NT2/D1 (cell line): Measurements from ENCODE around the gene TBC1D9B.

Experiments
- DNase-seq: peaks from one replicate; pipeline ENCODE4 v3.0.0-alpha.2; 2011; ENCODE audit warnings: low read depth, low spot score
- H3K27me3 ChIP-seq: 2 replicates; pipeline ENCODE4 v1.6.0; 2011; ENCODE audit warnings: mild to moderate bottlenecking; ENCODE audit not compliant: insufficient read length, insufficient read depth
- H3K36me3 ChIP-seq: 2 replicates; pipeline ENCODE4 v1.6.1; 2011; ENCODE audit warnings: mild to moderate bottlenecking, low read length, mixed read lengths; ENCODE audit not compliant: insufficient read depth, insufficient read length
- H3K4me1 ChIP-seq: 2 replicates; pipeline ENCODE4 v1.5.1; 2011; ENCODE audit not compliant: insufficient read depth, insufficient read length
- H3K4me3 ChIP-seq: 2 replicates; pipeline ENCODE4 v1.5.1; 2011; ENCODE audit warnings: low read depth; ENCODE audit not compliant: insufficient read length
- H3K9ac ChIP-seq: 2 replicates; pipeline ENCODE4 v1.6.0; 2011; ENCODE audit warnings: low read depth; ENCODE audit not compliant: insufficient read length
- H3K9me3 ChIP-seq: 2 replicates; pipeline ENCODE4 v1.5.1; 2011; ENCODE audit warnings: mild to moderate bottlenecking, low read length; ENCODE audit not compliant: insufficient read depth
- SUZ12 ChIP-seq: IDR thresholded peaks from 2 replicates; pipeline ENCODE4 v1.6.1; 2011; ENCODE audit not compliant: insufficient read length, insufficient read depth; ENCODE audit errors: extremely low read depth
- YY1 ChIP-seq: IDR thresholded peaks from 2 replicates; pipeline ENCODE4 v1.6.1; 2011; ENCODE audit not compliant: insufficient read length, insufficient read depth
- ZNF274 ChIP-seq: IDR thresholded peaks from 2 replicates; pipeline ENCODE4 v1.6.1; 2011; ENCODE audit warnings: mild to moderate bottlenecking, low read depth, low read length

Gene TBC1D9B

DNA sequence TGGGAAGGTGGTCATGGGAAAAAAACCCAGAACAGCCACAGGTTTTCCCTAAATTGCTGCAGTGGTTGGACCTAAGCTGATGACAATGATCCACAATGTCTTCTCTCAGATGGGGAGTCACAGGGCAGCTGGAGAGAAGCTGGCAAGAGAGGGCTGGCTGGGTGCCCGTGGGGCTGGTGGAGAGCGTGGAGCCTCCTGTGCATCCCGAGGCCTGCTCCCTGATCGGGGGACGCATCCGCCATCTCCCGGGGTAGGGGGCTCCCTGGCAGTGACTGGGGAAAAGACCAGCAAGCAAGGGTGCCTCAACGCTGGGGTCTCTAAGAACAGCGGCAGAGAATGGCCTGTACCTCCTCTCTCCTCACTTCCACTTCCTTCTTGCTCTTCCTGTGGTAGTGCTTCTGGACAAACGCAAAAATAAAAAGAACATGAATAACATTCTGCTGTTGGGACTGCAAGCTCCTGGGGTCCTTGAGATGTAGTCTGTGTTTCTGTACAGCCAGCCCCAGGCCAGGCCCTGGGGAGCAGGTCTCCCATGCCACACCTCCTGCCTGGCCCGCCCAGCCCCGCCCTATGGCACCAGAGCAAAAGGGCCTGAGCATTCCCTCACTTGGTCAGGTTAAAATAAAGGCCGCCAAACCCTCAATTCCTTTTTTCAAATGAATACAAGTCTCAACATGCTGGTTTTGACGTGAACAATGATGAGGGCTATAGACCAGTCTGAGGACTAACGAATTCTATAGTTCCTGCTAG is 42.0 kb downstream of the TBC1D9B start:
- no peak for DNase-seq
- H3K9ac ChIP-seq, result no peak overlapping the region
- H3K4me3 ChIP-seq, result no peak overlapping the region
- H3K36me3 ChIP-seq, result peaks cover 81% of the 10 kb centered on the region
- no peaks in the 10 kb centered on the region for H3K27me3 ChIP-seq
- peaks cover 7% of the 10 kb centered on the region for H3K4me1 ChIP-seq
- TF ChIP-seq SUZ12 (no peak), YY1 (no peak), ZNF274 (no peak)
- H3K9me3 ChIP-seq, result peaks cover 5% of the 10 kb centered on the region; the same call in 1 of the 2 replicates

DNA sequence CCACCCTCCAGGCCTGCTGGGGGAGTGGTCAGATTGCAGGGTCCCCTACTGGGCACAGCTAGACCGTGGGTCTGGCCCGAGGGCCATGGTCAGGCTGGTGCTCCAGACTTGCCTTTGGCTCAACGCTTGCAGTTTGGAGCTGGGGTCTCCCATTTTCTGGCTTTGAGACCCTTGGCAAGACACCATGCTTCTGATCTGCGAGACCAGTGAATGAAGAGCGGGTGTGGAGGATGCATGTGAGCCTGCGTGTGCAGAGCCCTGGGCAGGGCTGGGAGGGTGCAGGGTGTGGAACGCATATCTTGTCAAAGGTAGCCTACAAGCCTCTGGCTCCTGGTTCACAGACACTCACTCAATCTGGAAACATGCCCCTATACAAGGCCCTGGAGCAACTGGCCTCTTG is 43.0 kb downstream of the TBC1D9B start:
- Histone ChIP-seq H3K4me1 (peaks cover 4% of the 10 kb centered on the region), H3K9me3 (peaks cover 5% of the 10 kb centered on the region; the same call in 1 of the 2 replicates), H3K27me3 (no peaks in the 10 kb centered on the region), H3K36me3 (peaks cover 71% of the 10 kb centered on the region), H3K9ac (no peak overlapping the region), H3K4me3 (no peak overlapping the region)
- TF ChIP-seq YY1 (no peak), SUZ12 (no peak), ZNF274 (no peak)
- no peak for DNase-seq

DNA sequence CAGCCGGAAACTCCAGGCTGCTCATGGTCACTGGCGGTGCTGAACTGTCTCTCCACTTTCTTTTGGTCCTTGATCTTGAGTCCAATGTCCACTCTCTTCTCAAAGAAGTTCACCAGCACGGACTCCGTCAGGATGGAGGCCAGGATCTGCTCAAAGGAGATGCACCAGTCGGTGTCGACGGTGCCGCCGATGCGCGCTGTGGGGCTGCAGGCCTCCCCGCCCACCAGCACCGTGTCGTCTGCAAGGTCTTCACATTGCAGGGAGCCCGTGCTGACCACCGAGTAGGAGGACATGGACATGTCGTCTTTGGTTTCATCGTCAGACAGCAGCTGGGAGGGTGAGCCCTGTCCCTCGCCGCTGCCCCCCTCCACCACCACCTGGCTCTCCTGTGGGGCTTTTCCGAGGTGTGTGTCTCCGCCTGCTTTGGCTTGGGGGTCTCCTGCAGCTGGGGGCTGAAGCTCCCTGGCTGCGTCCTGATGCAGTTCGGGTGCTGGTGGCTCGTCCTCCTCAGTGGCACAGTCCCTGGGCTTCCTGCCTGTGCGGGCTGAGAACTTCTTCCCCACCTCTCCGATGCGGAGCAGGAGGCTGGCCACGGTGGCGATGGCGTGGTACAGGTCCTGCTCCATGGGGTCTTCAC is 44.1 kb downstream of the TBC1D9B start:
- no peak for DNase-seq
- TF ChIP-seq SUZ12 (no peak), ZNF274 (no peak), YY1 (no peak)
- peaks cover 60% of the 10 kb centered on the region for H3K36me3 ChIP-seq
- peaks cover 2% of the 10 kb centered on the region for H3K4me1 ChIP-seq
- no peaks in the 10 kb centered on the region for H3K27me3 ChIP-seq
- H3K9me3 ChIP-seq, result peaks cover 5% of the 10 kb centered on the region; the same call in 1 of the 2 replicates
- H3K4me3 ChIP-seq, result no peak overlapping the region
- H3K9ac ChIP-seq, result no peak overlapping the region

DNA sequence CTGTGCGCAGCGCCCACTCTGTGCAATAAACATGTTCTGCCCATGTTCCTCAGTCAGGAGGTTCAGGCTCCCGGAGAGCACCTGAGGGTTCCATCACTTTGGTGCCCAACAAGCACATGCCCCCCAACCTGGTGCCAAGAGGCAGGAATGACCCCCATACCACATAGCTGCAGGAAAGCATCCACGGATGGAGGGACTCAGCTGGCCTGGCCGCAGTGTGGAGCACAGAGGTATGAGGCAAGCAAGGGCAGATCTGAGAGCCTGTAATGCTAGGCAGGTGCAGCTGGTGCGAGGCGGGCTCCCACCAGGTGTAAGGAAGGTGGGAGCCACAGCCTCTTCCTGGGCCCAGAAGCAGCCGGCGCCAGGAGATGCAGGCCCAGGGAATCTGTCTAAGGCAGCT is 44.8 kb downstream of the TBC1D9B start:
- H3K4me3 ChIP-seq, result no peak overlapping the region
- TF ChIP-seq YY1 (no peak), ZNF274 (no peak), SUZ12 (no peak)
- no peaks in the 10 kb centered on the region for H3K27me3 ChIP-seq
- H3K4me1 ChIP-seq, result peaks cover 2% of the 10 kb centered on the region
- H3K9ac ChIP-seq, result no peak overlapping the region
- no peak for DNase-seq
- H3K9me3 ChIP-seq, result peaks cover 5% of the 10 kb centered on the region; the same call in 1 of the 2 replicates
- peaks cover 57% of the 10 kb centered on the region for H3K36me3 ChIP-seq

DNA sequence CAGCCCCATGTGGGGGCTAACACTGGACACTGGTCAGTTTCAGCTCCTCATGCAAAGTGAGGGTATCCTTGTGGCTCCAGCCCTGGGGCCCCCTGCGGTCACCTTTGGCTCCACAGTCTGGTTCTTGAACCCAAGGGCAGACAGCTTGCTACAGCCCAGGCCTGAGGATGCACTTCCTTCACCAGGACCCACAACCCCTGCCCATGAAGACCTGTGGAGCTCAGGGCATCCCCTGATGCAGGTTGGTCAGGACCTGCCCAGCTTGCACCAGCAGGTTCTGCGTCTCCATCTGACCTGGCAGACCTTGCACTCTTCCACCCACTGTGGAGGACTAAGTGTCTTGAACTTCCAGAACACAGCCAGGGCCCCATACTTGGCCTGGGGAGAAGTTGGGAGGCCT is 45.4 kb downstream of the TBC1D9B start:
- Histone ChIP-seq H3K4me1 (peaks cover under 1% of the 10 kb centered on the region), H3K27me3 (no peaks in the 10 kb centered on the region), H3K36me3 (peaks cover 52% of the 10 kb centered on the region), H3K4me3 (no peak overlapping the region), H3K9ac (no peak overlapping the region), H3K9me3 (peaks cover 5% of the 10 kb centered on the region; the same call in 1 of the 2 replicates)
- TF ChIP-seq YY1 (no peak), ZNF274 (no peak), SUZ12 (no peak)
- DNase-seq, result no peak

DNA sequence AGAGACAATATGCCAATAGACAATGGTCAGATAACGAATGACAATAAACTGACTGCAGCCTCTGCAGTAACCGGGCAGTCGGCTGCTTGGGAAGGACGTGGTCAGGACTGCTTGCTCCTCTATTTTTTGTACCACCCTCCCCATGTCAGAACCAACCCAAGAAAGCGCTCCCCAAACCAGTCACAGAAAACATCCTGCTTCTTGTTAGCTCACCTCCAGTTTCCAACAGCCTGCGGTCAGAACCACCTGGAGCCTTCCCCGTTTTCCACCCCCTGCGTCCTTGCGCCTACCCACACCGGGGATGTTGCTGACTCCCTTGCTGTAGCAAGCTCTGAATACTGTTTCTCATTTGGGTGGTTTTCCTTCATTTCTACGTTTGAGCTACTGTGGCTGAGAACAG is 47.4 kb downstream of the TBC1D9B start:
- Histone ChIP-seq H3K9me3 (peaks cover 5% of the 10 kb centered on the region; the same call in 1 of the 2 replicates), H3K4me3 (no peak overlapping the region), H3K9ac (no peak overlapping the region), H3K27me3 (no peaks in the 10 kb centered on the region), H3K36me3 (peaks cover 32% of the 10 kb centered on the region), H3K4me1 (no peaks in the 10 kb centered on the region)
- no peak for DNase-seq
- TF ChIP-seq SUZ12, result no peak
- TF ChIP-seq ZNF274, result no peak
- no peak for TF ChIP-seq YY1
